OCI-LY7 (cell line): ENCODE results near the gene PLCB2. TPM values are rescaled to one million over a fixed set of nuclear protein-coding genes. Genes with fewer than 3 reads are reported as not detected.

ENCODE experiments used
- BruUV-seq: library from RNA; stranded (reverse); fragments of 400-500 nt; replicated peaks from 2 replicates; lab custom pipeline; 2021; lab: Mats Ljungman, UMichigan
- CTCF ChIA-PET: fragments of 300-600 bp; sonication (Branson Sonifier 250); formaldehyde crosslinking; loops from one replicate; lab custom pipeline; 2022; ENCODE audit warnings: antibody characterized with exemption; ENCODE audit not compliant: unreplicated experiment; lab: Charles Lee
- POLR2A ChIA-PET: fragments of 300-600 bp; sonication (Branson Sonifier 250); formaldehyde crosslinking; loops from one replicate; lab custom pipeline; 2022; ENCODE audit warnings: antibody characterized with exemption; lab: Charles Lee
- DNase-seq: peaks from one replicate; pipeline ENCODE4 v3.0.0-alpha.2; 2015; ENCODE audit warnings: low spot score
- H2AFZ ChIP-seq: fragments of 200-600 bp; sonication (generic), shearing (Covaris generic); 2 replicates; pipeline ENCODE4 v1.6.1; 2014; ENCODE audit warnings: mild to moderate bottlenecking, antibody characterized with exemption, low read length, moderate library complexity
- H3K27ac ChIP-seq: fragments of 200-600 bp; sonication (generic); 2 replicates; pipeline ENCODE4 v1.5.1; 2014; ENCODE audit warnings: mixed run types, low read depth, mild to moderate bottlenecking, moderate library complexity, low read length, inconsistent platforms; ENCODE audit not compliant: poor library complexity, severe bottlenecking
- H3K36me3 ChIP-seq: fragments of 200-600 bp; sonication (generic); 2 replicates; pipeline ENCODE4 v1.6.1; 2014; ENCODE audit warnings: mild to moderate bottlenecking, antibody characterized with exemption, low read length, moderate library complexity, mixed read lengths; ENCODE audit not compliant: insufficient read depth
- H3K4me1 ChIP-seq: fragments of 200-600 bp; sonication (generic); 2 replicates; pipeline ENCODE4 v1.5.1; 2014; ENCODE audit warnings: mild to moderate bottlenecking, low read length; ENCODE audit not compliant: insufficient read depth, poor library complexity, severe bottlenecking
- H3K4me2 ChIP-seq: fragments of 200-600 bp; sonication (generic); 2 replicates; pipeline ENCODE4 v1.6.1; 2014; ENCODE audit warnings: mild to moderate bottlenecking, low read length
- H3K4me3 ChIP-seq: fragments of 200-600 bp; sonication (generic); 2 replicates; pipeline ENCODE4 v1.5.1; 2014; ENCODE audit warnings: mild to moderate bottlenecking, low read depth, low read length; ENCODE audit not compliant: poor library complexity, severe bottlenecking
- H3K79me2 ChIP-seq: fragments of 200-600 bp; sonication (generic); 2 replicates; pipeline ENCODE4 v1.6.1; 2016; ENCODE audit warnings: low read depth, mild to moderate bottlenecking, low read length, moderate library complexity, mixed read lengths; ENCODE audit not compliant: insufficient read depth
- H3K9me2 ChIP-seq: fragments of 200-600 bp; sonication (generic); 2 replicates; pipeline ENCODE4 v1.6.1; 2016; ENCODE audit warnings: mild to moderate bottlenecking, low read length, mixed read lengths; ENCODE audit not compliant: insufficient read depth
- H3K9me3 ChIP-seq: fragments of 200-600 bp; sonication (generic); 2 replicates; pipeline ENCODE4 v1.6.1; 2014; ENCODE audit warnings: mild to moderate bottlenecking, mixed run types, low read length, mixed read lengths
- H4K20me1 ChIP-seq: fragments of 200-600 bp; sonication (generic); 2 replicates; pipeline ENCODE4 v1.6.1; 2014; ENCODE audit warnings: mild to moderate bottlenecking, antibody characterized with exemption, low read length, moderate library complexity, mixed read lengths; ENCODE audit not compliant: insufficient read depth
- EZH2phosphoT487 ChIP-seq: fragments of 200-600 bp; sonication (generic); IDR thresholded peaks from 2 replicates; pipeline ENCODE4 v1.6.1; 2018; ENCODE audit warnings: low read depth, borderline replicate concordance, mild to moderate bottlenecking, mixed run types, antibody characterized with exemption, low read length, moderate library complexity, mixed read lengths
- intact Hi-C: fragments of 100-400 bp; cut with micrococcal nuclease; formaldehyde crosslinking; loops from one replicate; pipeline ENCODE4 v1.10.0; 2022; ENCODE audit not compliant: unreplicated experiment
- total RNA-seq, 2 experiments: library from RNA; depleted of rRNA in 1 of 2; stranded (reverse); fragments of >200 nt in 1 of 2; shearing (Covaris generic) in 1 of 2; gene quantifications; 2 replicates each; pipeline ENCODE4 v1.2.3, GENCODE V29; 2014 to 2022
- TF ChIP-seq, protein P1 (sequence below): fragments of 200-600 bp; sonication (generic); conservative IDR thresholded peaks from 2 replicates; pipeline ENCODE4 v1.5.1; 2014; ENCODE audit warnings: mild to moderate bottlenecking, antibody characterized with exemption, low read length, moderate library complexity, mixed read lengths

PLCB2 gene
- total RNA-seq, 2 experiments from 2014 or later = 9.6 TPM; not detected in 1

DNA sequence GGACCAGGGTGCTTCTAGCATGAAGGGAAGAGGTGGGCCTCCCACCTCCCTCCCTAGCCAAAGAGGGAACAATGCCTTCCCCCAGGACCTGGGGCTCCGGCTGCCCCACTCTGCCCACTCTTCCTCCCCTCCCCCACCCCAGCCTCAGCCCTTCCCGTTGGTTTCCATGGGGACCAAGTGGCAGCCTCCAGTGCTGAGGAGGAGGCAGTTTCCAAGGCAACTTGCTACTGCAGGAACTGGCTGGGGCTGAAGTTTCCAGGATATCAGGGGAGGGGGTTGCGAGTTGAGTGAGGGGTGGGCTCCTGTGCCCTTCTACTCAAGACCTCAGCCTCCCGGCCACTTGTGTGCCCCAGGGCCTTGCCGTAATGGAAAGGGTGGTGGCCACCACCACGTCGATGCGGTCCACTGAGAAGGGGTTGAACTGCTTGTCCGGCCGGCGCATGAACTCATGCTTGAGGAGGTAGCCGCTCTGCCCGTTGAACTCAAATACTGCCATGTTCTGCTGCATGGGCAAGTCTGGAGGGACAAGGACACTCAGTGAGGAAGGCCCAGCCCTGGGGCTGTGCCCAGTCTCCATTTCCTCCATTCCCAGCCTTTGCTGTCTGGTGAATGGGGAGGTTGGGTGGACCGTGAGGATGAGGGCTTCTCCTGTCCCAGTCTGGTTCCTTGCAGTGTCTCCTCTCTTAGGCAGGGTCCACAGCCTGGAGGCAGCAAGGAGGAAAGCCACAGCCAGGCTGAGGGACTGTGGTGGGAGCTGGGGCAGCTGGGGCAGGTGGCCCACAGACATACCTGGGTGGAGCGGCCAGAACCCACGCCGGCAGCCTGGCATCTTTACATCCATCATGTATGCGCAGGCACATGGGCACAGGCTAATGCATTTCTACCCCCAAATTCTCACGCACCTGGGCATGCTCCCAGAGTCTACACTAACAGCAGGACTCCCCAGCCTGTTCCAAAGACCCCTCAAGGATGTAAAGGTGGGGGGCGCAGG is 13.5 kb downstream of the PLCB2 start:
- H3K36me3 ChIP-seq = no peaks in the 10 kb centered on the region

DNA sequence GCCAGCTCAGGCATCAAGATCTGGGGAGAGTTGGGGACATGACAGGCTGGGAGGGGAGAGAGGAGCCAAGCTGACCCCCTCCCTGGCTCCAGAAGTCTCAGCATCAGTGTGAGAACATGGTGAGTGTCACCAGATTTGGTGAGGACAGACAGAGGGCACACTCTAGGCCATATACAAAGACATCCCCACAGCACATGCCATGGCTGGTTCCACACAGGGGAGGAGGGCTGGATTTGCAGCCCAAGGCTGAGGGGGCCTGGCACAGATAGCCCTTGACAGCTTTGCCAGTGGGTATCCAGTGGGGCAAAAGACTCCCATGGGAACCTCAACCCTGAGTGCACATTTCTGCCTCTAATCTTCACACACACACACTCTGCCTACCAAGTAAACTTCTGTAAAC is 14.7 kb downstream of the PLCB2 start:
- Histone ChIP-seq H4K20me1 (no peaks in the 10 kb centered on the region), H3K9me3 (no peaks in the 10 kb centered on the region), H2AFZ (no peak overlapping the region), H3K79me2 (no peaks in the 10 kb centered on the region), H3K4me2 (no peak overlapping the region), H3K27ac (no peak overlapping the region), H3K4me3 (no peak overlapping the region), H3K4me1 (peaks cover 7% of the 10 kb centered on the region), H3K9me2 (no peaks in the 10 kb centered on the region), H3K36me3 (no peaks in the 10 kb centered on the region)
- intact Hi-C loops = no loop called here
- ChIA-PET CTCF (interaction anchor here (0.6 kb wide), 1 partner anchor 36 kb away, joined by 4 read pairs; no protein-coding TSS in a partner anchor), POLR2A (interaction anchor here (1.2 kb wide), 1 partner anchor 10 kb away, joined by 3 read pairs; no protein-coding TSS in a partner anchor)
- TF ChIP-seq, protein P1, sequence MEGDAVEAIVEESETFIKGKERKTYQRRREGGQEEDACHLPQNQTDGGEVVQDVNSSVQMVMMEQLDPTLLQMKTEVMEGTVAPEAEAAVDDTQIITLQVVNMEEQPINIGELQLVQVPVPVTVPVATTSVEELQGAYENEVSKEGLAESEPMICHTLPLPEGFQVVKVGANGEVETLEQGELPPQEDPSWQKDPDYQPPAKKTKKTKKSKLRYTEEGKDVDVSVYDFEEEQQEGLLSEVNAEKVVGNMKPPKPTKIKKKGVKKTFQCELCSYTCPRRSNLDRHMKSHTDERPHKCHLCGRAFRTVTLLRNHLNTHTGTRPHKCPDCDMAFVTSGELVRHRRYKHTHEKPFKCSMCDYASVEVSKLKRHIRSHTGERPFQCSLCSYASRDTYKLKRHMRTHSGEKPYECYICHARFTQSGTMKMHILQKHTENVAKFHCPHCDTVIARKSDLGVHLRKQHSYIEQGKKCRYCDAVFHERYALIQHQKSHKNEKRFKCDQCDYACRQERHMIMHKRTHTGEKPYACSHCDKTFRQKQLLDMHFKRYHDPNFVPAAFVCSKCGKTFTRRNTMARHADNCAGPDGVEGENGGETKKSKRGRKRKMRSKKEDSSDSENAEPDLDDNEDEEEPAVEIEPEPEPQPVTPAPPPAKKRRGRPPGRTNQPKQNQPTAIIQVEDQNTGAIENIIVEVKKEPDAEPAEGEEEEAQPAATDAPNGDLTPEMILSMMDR = no peak
- TF ChIP-seq EZH2phosphoT487 = no peak
- no peak for DNase-seq
- BruUV-seq = no TSS peak

More for the DNA sequence above, 13.5 kb downstream of the PLCB2 start:
- BruUV-seq = no TSS peak
- ChIA-PET CTCF (no interaction called here), POLR2A (interaction anchor here (0.6 kb wide), 1 partner anchor 14 kb away, joined by 4 read pairs; no protein-coding TSS in a partner anchor)
- H3K27ac ChIP-seq = no peak overlapping the region
- H3K9me2 ChIP-seq = no peaks in the 10 kb centered on the region
- peaks cover 7% of the 10 kb centered on the region for H3K4me1 ChIP-seq
- TF ChIP-seq, protein P1 = no peak
- TF ChIP-seq EZH2phosphoT487 = no peak
- no peak for DNase-seq
- intact Hi-C loops = no loop called here
- no peaks in the 10 kb centered on the region for H3K9me3 ChIP-seq
- no peaks in the 10 kb centered on the region for H4K20me1 ChIP-seq
- H2AFZ ChIP-seq = no peak overlapping the region
- H3K79me2 ChIP-seq = no peaks in the 10 kb centered on the region
- no peak overlapping the region for H3K4me3 ChIP-seq
- no peak overlapping the region for H3K4me2 ChIP-seq

DNA sequence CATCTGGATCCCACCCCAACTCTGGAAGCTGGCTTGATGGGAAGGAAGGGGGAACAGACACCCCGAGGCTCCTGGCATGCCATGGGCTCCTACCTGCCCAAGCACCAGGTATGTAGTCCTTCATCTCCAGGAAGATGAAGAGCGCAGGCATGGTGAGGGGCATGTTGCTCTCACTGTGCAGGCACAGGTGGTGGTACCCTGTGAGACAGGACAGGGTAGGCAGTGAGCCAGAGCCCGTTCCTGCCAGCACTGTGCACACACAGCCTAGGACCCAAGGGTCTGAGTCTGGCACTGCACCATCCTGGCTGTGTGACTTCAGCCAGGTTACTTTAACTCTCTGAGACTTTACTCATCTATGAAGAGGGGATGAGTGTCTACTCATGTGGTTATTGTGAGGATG is 15.5 kb downstream of the PLCB2 start:
- Histone ChIP-seq H3K36me3 (no peaks in the 10 kb centered on the region), H4K20me1 (no peaks in the 10 kb centered on the region)
- POLR2A ChIA-PET = interaction anchor here (1.2 kb wide), 1 partner anchor 11 kb away, joined by 3 read pairs; no protein-coding TSS in a partner anchor

More for the DNA sequence above, 15.5 kb downstream of the PLCB2 start:
- TF ChIP-seq, protein P1 = no peak
- TF ChIP-seq EZH2phosphoT487 = no peak
- Histone ChIP-seq H3K4me2 (no peak overlapping the region), H3K4me1 (peaks cover 7% of the 10 kb centered on the region), H3K27ac (no peak overlapping the region), H3K4me3 (no peak overlapping the region), H3K79me2 (no peaks in the 10 kb centered on the region), H2AFZ (no peak overlapping the region), H3K9me2 (no peaks in the 10 kb centered on the region), H3K9me3 (no peaks in the 10 kb centered on the region)
- intact Hi-C loops = no loop called here
- BruUV-seq = no TSS peak
- CTCF ChIA-PET = no interaction called here
- DNase-seq = no peak
